Skin of body (tissue), 2 donors: ENCODE results near the gene MYO1E. TPM values are rescaled to one million over a fixed set of nuclear protein-coding genes. Genes with fewer than 3 reads are reported as not detected.

Experiments used
- DNase-seq: peaks from one replicate; lab custom pipeline; 2025; lab: John Stamatoyannopoulos, UW
- total RNA-seq: library from RNA; depleted of rRNA; stranded (reverse); fragments of >200 nt; gene quantifications from one replicate; pipeline ENCODE4 v1.2.3, GENCODE V29; 2014

The MYO1E gene
- total RNA-seq, 1 donor from 2014 or later = 58.8 TPM

DNA sequence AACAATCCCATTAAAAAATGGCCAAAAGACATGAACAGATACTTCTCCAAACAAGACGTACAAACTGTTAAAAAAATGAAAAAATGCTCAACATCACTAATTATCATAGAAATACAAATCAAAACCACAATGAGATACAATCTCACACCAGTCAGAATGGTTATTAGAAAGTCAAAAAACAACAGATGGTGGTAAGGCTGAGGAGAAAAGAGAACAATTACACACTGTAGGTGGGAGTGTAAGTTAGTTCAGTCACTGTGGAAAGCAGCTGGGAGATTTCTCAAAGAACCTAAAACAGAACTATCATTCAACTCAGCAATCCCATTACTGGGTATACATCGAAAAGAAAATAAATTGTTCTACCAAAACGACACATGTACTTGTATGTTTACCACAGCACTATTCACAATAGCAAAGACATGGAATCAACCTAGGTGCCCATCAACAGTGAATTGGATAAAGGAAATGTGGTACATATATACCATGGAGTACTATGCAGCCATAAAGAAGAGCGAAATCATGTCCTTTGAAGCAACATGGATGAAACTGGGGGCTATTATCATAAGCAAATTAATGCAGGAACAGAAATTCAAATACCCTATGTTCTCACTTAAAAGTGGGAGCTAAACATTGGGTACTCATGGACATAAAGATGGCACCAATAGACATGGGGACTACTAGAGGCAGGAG, 51.5 kb downstream of the MYO1E start:
- no peak for DNase-seq

DNA sequence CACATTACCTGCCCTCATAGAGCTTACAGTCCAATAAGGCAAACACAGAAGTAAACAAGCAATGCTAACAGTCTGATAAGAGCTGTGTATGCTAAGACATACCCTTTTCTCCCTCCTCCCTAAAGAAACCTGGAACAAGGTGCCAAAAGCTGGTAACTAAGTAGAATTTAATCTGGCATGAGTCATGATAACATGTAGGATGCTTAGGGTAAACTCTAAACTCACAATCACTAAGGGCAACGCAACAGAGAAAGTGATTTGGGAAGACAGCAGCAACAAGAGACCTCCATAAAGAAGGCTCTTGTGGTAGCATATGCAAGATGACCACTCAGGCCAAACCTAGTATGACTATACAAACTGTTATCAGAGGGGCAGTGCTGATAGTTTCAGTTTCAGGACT, 55.5 kb downstream of the MYO1E start:
- no peak for DNase-seq

DNA sequence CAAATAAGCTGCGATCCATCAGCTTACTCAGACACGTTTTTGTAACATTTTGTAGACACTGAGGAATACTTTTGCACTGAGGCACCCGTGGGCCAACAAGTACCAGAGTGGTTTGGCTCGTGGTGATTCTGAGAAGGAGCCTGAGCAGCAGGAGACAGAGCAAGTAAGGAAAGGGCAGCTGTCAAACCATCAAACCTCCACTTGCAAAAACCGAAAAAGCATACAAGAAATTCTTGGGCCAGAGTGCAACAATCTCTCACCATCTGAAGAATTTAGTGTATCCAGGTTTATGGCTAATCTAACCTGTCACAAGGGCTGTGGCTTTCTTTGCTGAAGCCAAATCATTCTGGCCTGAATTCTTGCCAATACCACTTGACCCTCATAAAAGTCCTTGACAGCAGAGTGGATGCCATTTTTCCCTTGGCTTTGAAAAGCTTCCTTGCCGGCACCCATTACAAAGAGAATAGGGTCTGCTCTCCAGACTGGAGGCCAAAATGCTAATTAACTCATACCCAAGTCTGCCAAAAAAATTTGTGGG, 56.7 kb downstream of the MYO1E start:
- DNase-seq = no peak

DNA sequence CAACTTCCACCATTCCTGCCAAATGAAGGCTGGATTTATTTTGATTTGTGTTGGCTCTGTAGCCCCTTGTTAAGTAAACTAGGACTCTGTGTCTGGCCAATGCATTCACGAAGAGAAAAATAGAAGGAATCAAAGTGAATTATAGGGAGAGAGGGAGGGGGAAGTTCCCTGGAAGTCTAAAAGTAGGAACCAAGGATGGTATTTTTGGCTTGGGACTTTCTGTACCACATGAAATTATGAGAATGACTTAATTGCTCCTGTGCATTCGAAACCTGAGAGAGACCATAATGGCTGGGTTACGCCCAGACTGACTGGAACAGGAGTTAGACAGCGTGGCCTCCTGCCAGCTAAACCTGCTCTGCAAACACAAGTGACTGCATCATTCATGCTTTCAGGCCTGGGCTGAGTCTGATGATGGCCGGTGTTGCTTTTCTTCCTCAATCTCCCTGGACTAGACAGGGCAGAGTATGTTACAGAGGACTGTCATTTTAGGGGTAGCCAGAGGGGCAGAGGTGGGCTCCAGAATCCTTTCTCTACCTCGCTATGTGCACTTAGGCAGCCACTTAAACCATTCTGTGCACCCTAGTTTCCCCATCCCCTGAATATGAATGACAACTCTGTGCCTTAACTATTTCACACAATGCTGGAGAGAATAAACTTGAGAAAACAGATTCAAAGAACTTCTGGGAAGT, 58.9 kb downstream of the MYO1E start:
- DNase-seq = no peak

DNA sequence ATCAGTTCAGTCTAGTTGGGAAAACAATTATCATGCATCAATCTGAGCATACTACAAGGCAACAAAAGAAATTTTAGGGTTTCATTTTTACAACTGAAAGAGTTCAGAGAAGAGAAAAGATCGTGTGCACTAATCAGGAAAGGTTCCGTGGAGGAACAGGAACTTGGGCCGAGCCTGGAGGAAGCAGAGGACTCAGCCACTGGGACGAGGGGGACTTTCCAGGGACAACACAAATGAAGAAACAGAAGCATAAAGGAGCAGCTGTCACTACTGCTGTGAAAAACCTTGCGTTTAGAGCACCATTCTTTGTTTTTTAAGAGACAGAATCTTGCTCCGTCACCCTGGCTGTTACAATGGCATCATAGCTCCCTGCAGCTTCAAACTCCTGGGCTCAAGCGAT, 60.5 kb downstream of the MYO1E start:
- DNase-seq = no peak

DNA sequence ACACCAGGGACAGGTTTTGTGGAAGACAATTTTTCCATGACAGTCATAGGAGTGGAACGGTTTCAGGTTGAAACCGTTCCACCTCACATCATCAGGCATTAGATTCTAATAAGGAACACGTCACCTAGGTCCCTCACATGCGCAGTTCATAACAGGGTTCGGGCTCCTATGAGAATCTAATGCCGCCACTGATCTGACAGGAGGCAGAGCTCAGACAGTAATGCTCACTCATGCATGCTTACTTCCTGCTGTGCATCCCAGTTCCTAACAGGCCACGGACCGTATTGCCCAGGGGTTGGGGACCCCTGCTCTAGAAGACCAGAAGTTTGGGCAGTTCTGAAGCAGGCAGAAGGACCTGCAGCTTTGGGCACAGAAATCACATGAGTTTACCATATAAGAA, 61.5 kb downstream of the MYO1E start:
- DNase-seq = no peak

DNA sequence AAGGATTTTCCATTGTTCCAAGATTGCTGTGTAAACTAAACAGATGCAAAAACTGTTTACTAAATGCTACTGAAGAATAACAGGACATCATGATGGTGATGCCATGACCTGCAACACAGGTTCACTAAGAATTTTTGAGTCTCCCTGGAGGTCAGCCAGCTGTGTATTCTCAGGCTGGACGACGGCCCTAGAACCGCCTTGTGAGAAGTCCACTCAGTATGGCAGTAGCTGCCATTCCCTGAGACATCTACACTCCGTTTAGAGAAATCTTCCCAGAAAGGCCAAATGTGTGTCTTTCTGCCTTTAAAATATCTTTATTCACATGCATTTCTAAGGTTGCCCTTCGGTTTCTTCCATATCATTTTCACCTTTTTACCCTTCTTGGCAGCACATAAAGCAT, 63.3 kb downstream of the MYO1E start:
- no peak for DNase-seq

DNA sequence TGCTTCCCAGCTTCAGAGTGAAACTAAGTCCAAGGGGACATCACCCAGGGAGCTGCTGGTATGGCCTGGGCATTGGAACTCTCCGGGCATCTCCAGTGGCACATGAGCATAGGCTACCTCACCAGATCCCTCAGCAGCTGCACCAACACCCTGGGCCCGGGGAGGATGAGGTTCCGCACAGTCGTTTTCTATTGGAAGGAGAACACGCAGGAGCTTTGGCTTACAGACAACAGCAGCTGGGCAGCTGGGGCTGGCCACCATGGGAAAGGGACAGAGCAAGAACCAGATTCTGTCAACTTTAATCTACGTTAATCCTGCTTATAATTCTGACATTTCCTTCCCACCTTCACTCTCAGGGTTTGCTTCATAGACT, 65.5 kb downstream of the MYO1E start:
- no peak for DNase-seq

DNA sequence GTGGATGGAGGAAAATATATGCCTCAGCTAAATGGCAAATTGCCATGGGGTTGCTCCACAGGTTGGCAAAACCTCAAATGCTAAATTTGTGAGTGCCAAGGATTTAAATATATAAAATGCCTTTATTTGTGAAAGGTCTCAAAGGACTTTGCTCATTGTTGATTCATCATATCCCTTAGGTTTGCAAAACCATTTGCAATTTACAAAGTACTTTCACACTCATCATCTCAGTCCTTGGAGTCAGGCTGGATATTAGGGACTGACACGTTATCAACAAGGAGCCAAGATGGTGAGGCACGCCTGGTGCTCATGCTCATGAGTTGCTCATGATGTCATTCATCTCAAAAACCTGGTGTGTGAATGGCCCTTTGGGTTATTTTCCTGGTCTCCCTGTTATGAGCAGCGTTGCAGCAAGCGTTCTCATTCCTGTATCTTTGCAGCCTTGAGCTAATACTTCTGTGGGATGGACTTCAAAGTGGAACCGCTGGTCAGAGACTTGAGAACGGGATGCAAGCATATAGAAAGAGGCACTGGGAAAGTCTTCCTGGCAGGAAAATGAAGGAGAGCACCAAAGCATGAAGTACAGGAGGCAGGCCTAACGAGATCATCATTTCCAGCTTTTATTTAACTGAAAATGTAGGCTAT, 66.0 kb downstream of the MYO1E start:
- DNase-seq = no peak

DNA sequence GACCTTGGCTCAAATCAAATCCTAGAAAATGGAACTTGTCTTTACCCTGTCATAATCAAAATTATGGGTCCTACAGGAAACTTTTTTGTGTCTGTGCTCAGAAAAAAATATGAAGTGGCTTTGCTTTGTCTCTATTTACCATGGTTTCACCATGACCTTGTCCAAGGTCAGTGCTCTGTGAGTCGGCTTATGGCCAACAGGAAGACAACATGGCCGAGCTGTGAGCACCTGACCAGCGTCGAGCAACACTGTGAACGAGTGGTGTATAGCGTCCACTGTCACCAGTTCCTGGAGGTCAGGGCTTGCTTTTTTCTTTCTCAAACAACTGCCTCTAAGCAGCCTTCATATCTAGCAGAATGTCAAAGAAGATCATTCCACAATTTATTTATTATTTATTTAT, 67.9 kb downstream of the MYO1E start:
- DNase-seq = no peak

DNA sequence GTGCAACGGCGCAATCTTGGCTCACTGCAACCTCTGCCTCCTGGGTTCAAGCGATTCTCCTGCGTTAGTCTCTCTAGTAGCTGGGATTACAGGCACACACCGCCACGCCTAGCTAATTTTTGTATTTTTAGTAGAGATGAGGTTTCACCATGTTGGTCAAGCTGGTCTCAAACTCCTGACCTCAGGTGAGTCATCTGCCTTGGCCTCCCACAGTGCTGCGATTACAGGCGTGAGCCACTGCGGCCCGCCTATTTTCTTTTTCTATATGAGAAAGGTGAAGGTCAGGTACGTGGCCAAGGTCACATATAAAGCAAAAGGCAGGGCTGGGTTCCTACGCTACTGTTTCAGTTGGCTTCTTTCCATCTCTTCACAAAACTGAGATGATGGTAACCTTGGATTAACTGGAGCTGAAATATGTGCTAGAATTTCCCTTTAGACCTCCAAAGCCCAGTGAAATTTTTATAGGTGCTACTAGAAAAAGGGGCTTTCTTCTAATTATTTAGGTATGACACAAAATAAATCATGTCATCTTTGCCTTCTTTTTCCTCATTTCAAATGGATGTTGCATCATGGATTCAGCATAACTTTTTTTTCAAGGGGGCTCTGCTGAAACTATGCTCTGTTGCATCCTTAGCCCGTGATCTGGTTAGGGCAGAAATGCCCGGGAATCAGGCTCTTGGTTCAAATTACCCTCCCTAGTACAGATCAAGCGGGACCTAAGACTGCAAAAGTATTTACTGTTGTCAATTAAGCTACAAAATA, 68.5 kb downstream of the MYO1E start:
- no peak for DNase-seq

DNA sequence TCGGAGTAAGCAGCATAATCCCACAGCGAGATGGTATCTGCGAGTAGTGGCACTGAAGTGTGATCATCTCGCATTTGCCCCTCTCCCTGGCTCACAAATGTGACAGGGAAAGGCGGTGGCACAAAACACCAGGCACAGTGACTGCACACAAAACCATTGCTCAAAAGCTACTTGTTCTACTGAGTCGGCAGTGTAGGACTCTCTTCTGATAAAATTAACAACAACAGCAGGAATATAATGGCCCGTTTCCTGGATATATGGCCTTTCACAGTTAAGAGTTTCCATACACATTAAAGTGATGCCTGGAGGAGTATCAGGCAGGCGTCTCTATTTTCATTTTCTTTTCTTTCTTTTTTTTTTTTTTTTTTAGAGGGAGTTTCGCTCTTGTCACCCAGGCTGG, 69.0 kb downstream of the MYO1E start:
- no peak for DNase-seq

DNA sequence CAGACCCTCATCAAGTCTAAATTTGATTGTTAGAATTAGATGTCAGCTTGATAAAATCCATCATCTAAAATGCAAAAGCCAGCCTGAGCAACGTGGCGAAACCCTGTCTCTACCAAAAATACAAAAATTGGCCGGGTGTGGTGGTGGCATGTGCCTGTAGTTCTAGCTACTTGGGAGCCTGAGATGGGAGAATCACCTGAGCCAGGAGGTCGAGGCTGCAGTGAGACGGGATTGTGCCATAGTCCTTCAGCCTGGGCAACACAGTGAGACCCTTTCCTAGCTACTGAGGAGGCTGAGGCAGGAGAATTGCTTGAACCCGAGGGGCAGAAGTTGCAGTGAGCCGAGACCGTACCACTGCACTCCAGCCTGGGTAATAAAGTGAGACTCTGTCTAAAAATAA, 69.5 kb downstream of the MYO1E start:
- no peak for DNase-seq

DNA sequence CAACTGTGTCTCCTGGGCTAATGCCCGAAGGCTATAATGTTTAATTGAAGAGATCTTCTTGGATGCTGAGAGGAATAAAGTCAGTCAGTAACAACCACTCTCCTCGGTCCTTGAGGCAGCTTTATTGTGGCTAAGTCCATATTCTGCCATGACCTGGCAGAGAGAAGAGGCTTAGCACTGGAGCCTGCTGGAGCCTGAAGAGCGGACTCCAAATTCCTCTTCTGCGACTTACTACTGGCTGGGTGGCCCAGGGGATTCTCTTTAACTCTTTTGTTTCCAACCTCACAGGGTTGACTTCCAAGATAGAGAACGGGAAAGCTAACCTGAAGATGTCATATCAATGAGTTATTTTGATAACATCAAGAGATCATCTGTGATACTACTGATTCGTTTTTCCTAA, 71.1 kb downstream of the MYO1E start:
- no peak for DNase-seq

DNA sequence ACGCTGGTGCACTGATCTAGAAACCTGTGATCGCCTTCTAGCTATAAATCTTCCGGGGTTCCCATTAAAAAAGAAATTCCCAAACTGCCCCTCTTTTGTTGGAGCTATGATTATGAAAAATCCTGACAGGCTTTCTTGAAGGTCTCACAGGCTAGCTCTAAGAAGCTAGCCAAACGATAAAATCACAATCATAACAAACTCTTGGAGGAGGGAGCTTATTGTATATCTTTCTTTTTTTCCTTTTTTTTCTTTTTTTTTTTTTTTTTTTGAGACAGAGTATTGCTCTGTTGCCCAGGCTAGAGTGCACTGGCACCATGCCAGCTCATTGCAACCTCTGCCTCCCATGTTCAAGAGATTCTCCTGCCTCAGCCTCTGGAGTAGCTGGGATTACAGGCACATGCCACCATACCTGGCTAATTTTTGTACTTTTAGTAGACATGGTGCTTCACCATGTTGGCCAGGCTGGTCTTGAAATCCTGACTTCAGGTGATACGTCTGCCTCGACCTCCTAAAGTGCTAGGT, 72.0 kb downstream of the MYO1E start:
- no peak for DNase-seq

DNA sequence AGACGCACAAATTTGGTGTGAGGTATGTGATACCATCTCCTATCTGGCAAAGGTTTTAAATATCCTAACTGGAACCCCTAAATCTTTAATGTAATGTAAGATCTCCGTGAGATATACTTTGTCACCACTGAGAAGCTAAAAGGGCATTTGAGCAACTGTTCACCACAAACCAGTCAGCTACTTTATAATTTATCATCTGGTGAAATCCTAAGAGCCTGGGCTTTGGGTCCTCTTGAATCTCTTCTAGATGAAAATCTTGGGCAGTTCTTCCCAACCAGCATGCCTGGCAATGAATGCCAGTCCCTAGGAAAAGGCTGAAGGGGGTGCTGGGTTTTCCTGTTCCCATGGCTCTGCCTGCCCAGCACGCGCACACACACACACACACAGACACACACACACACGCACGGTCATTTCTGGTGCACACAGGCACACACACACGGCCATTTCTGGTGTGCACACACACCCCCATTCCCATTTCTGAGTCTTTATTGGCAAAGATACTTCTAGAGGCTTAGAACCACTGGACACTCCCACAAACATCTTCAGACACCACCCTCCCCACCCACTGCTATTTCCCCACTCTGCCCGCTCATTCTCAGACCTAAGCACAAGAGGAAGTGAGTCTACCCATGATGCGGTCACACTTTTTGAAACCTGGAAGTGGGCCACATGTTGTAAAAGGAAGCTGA, 72.6 kb downstream of the MYO1E start:
- DNase-seq = peak; percentile 29

DNA sequence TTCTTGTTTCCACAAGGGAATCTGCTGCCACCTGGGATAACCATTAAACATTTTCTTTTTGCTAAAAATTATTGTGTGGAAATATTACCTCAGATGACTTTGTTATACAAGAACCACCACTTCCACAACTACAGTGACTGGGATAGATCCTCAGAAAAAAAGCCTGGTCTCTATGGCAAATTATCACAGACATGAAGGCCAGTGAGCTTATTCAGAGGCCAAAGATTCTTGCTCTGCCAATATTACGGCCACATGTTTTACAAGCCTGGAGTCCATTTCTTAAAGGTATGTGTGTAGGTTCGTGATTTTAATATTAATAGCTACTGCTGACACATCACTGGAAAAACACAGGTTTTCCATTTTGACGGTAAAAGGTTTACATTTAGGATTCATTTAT, 73.8 kb downstream of the MYO1E start:
- no peak for DNase-seq

DNA sequence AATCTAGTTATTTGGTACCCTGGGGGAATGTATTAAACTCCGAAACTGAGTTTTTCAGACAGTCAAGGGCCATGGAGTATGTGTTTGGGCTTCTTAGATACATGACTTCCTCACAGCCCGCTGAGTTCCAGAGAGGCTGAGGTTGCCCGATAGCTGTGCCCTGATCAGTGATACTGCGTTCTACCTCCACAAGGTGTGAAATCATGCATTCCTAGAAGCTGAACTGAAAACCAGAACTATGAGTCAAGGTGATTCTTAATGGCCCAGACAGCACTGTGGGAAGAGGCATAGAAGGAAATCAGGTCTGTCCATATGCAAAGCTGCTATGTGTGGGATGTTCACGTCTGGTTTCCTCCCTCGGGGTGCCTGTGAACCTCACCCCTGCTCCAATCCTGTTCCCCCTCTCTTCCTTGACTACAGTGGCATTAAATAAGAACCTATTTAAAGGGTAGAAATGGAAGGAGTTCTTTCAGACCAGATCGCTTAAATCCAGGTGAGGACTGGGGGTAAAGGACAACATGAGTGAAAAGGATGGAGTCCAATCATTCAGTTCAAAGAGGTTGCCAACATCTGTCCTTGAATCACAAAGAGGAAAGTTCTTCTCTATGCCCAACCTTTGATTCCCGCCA, 74.3 kb downstream of the MYO1E start:
- DNase-seq = no peak

DNA sequence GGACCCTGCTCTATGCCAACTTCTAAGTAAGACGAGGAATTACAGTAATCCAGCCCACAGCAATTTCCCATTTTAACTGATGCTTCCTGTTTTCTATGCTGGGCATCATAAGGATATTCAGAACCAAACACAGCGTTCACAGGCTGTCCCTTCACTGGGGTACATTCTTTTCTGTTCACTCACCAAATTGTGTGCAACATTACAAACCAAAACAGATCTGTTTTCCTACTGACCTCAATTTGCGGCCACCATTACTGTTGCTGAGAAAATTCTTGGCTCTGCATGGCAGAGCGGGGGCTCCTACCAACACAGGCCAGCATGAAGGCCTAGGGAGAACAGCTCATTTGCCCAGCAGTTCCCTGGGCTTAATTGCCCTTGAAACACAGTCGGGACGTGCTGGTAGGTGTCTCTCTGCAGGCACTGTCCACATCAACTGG, 76.5 kb downstream of the MYO1E start:
- no peak for DNase-seq

DNA sequence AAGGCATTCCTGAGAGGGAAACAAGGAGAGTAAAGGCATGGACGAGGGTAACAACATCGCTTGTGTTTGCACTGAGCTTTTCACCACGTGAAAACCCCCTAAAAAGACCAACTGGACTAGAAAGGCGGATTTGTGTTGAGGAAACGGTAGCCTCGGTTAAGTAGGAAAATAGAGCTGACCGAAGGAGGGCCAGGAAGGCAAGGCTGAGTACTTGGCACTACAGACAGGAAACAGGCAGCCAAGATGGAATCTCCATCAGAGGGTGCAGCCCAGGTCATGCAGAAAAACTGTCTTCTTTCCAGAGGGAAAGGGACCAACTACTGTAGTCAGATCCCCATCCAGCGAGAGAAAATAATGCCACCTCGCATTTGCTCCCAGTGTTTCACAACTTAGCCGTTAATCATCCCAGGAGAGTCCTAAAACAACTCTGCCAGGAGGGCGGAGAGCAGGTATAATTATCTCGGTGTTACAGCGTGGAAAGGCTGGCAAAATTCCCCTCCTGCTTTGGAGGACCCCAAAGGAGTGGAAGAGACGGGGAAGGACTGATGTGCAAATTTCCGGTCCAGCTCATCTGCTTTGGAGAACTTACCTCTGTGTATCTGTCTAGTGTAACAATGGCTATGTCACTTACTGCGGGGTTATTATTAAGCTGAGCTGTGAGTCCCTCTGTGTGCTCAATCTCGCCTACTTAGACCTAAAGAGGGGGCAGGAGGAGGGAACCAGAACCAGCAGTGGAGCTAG, 77.2 kb downstream of the MYO1E start:
- no peak for DNase-seq
